ENCODE data around the gene UCK2.

Gene UCK2

DNA sequence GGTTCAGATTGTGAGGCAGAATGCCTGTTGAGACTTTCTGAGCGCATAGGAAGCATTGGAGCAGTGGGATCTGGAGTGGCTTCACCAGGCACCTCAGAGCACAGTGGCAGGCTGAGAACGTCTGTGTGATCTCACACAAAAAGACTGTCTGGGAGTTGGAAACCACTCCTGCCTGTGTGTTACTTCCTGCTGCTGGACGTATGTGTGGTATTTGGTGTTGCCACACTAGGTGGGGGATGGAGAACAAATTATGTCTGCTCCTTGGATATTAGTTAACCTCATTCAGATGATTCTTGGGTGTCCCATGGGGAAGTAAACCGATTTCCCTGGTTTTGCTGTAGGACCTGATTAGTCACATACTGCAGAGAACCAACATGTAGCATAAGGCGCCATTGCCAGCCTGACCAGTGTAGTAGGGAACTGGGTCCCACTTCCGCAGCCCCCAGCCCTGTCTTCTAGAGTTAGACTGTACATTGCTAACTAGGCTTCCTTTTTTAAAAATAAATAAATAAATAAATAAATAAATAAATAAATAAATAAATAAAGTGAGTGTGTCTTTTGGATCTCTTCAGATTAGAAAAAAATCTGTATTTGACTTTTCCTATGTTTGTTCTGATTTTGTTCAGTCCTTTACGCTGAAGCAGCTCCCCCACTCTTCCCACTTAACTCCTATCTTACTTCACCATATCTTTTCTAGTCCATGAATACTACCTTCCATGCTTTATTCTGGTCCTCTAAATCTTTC lies 26.9 kb downstream of the UCK2 start:
- DNase-seq (ENCODE audit: low read depth in 2 of 2, low spot score in 1 of 2) = no peak

DNA sequence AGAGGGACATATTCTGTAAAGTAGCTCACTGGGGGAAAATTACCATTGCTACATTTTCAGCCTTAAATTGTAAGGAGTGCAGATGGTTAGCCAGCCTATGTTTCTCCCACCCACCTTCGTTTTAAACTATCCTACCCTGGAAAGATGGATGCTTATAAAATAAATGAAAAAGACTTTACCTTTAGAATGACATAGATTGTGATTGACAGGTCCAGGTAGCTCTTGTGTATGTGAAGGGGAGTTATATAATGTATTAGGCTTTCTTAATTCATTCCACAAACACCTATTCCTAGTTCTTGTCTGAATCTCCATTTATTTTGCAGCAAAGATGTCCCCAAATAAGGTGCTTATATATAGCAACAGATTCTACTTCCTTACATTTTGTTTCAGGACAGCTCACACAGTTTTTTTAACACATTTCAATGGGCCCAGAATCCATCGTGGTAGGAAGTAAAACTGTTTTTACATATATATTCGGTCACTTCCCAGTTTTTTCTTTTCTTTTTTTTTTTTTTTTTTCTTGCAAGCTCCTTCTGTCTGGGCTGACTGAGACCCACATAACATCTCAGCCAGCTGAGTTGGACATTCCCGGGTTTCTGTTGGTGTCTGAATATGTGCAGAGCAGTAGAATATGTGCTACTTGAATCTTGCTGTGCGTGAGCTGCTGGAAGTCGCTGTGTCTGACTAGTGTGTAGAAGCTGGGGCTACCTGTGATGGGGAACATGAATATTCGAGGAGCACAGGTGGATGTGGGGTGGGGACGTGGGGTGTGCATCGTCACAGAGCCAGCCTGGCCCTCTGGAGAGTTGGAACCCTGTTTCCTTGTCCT lies 27.8 kb downstream of the UCK2 start:
- DNase-seq (ENCODE audit: low read depth in 2 of 2, low spot score in 1 of 2) = no peak

DNA sequence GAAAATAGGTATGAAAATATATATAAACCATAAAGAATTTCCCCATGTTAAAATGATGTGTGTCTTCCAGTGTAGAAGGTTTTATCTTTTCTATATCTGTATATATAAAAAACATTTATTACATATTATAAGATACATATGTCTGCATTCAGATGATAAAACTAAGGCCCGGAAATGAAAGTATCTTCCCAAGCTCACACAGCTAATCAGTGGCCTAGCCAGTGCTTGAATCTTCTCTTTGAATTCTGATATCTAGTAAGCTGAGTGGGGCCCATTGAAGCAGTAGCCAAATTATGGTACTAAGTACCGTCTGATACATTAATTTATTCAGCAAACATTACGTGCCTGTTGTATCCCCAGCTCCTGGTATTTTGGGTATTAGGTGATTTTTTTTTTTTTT lies 28.6 kb downstream of the UCK2 start:
- DNase-seq (ENCODE audit: low read depth in 2 of 2, low spot score in 1 of 2) = no peak

DNA sequence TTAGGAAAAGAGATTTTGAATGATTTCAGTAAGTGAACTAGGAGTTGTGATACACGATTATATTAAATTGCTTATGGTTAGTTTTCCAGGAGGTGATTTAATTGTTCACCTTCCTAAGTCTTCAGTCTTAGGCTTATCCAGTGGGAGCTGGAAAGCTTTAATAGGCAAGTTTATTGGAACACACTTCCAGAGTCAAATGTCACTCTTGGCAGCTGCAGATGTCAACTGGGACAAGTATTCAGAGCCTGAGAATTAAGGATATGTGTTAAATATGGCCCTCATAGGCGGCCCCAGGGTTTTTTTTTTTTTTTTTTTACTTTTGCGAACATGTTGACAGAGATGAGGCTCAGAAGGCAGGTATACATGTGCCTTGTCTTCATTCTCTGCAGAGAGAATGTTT lies 29.2 kb downstream of the UCK2 start:
- no peak for DNase-seq (ENCODE audit: low read depth in 2 of 2, low spot score in 1 of 2)

DNA sequence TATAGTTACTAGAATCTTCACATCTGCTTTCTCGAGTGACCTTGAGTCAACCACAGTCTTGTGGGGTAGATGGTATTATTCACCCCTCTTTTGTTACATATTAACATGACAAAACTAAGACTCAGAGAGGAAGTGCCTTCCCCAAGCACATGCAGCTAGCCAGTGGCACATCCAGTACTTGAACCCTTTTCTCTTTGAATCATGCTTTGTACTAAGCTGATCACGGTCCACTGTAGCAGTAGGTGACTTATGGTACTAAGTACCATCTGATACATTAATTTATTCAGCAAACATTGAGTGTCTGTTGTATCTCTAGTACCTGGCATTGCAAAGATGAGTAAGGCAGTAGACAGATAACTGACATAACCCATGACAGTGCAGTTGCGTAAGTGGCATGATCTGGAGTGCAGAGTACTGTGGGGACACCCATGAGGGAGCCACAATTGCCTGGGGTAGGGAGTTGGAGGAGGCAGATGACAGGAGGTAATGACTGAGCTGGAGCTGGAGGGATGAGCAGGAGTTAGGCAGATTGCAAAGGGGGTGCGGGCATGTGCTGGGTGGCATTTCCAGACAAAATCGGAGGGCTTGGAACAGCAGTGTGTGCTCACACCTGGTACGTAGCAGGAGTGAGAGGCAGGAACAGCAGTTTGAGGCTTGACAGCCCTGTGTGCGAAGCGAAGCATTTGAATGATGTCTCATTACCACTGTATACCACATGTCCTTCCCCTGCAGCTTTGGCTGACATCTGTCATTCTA lies 29.8 kb downstream of the UCK2 start:
- DNase-seq (ENCODE audit: low read depth in 2 of 2, low spot score in 1 of 2) = no peak

DNA sequence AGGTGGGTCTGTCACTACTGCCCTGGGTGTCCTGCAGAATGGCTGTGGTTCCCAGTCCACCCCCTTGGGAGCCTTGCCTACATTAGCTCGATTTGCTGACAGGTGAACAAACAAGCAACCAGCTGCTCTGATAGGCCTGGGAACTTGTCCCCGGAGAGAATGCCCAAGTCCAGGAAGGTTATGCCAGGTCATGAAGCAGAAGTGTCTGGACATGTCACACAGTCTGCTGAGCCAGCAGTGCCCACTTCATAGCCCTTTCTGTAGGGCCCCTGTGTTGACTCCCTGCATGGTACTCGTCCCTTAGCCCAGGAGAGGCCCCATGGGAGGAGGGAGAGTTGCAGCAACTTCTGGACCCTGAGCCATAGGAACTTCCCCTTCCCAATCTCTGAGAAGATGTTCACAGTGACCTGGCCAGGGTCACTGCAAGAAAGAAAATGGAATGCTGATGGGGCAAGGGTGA lies 31.0 kb downstream of the UCK2 start:
- DNase-seq (ENCODE audit: low read depth in 2 of 2, low spot score in 1 of 2) = no peak

DNA sequence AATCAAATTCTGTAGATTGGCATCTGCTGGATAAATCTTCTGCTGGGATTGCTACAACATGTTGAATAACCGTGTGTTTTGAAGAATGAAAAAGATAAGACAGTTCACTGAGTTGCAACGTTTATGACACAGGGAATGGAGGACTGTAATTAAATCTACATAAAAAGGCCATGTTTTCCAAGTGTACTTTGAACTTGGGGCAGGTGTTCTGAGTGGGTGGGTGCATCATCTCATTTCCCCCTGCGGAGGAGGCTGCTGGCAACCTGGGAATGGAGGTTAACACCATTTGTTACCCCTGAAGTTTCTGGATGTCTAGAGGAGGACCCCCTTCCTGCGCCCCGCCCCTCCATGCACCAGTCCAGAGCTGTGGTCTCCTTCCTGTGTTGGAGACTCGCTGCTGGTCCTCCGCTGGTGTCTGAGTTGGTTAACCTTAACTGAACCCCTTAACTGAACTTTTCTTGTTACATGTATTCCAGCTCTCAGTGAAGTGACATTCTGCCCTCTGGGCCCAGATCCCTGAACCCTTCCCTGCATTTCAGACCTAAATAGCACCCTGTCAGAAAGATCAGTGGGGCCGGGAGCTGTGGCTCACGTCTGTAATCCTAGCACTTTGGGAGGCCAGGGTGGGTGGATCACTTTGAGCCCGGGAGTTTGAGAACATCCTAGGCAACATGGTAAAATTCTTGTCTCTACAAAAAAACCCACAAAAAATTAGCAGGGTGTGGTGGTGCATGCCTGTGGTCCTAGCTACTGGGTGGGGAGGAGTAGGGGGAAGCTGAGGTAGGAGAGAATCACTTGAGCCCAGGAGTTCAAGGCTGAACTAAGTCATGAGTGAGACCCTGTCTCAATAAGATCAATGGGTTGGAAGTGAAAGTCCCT lies 31.8 kb downstream of the UCK2 start:
- no peak for DNase-seq (ENCODE audit: low read depth in 2 of 2, low spot score in 1 of 2)

DNA sequence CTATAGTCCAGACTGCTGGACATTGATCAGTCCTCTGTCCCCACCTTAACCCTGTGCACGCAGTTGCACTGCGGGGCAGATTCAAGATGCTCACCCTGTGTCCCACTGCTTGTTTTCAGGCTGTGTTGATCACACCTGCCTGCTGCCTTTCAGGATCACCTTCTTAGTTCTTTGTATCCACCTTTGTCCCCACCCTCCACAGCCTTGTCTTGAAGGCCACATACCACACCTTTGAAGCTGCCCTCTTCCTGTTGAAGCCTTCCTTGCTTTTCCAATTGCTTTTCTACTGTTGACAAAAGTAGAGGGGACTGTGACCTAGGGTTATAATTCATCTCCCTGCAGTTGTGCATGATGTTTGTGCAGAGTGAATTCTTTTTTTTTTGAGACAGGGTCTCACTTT lies 32.7 kb downstream of the UCK2 start:
- DNase-seq (ENCODE audit: low read depth in 2 of 2, low spot score in 1 of 2) = no peak

DNA sequence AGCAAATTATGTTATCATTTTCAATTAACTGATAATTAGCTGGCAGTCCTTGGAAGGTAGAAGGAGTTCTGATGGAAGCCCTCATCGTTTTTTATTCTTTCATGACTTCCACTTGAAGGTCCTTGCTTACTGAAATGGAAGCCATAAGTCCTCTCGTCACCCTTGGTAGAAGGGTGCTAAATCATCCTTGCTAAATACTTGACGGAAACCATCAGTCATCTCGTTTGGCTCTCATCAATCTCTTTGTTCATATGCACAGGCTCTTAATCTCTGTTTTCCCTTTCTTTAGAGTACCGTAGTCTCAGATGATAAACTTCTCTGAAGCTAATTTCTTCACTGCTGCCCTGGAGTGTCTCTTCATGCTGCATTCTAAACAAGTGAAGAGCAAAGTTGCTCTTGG lies 34.5 kb downstream of the UCK2 start:
- DNase-seq (ENCODE audit: low read depth in 2 of 2, low spot score in 1 of 2) = no peak

DNA sequence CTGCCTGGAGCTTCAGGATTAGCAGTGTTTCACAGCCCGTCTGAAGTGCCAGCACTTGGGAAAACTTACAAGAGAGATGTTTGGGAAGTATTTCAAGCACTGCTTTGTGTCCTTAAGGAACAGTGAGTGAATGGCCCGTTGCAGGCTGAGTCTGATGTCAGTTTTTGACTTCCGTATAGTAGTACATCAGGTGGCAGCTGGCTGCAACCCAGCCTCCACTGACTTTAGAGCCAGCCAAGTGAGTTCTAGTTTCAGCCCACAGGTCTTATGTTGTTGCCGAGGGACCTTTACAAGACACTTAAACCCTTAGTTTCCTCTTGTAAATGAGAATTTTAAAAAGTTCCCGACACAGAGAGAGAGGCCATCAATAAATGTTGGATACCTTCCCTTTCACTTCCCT lies 35.0 kb downstream of the UCK2 start:
- DNase-seq (ENCODE audit: low read depth in 2 of 2, low spot score in 1 of 2) = no peak

DNA sequence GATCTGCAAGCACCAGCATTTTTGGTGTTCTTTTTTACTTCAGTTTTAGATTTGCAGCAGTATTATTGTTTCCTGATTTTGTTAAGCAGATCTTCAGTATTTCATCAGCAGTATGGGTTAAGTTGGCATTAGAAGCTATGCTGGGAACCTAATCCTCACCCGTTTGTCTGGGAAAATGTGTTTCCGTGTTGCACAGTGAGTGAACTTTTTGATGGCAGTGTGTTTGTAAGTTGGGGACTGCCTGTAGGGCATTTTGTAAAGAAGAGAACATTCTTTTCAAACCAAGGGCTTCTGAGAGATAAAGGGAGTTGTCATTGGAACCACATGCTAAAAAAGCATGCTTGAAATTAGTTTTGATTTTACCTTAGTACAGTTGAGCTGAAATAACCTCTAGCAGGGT lies 35.9 kb downstream of the UCK2 start:
- no peak for DNase-seq (ENCODE audit: low read depth in 2 of 2, low spot score in 1 of 2)

DNA sequence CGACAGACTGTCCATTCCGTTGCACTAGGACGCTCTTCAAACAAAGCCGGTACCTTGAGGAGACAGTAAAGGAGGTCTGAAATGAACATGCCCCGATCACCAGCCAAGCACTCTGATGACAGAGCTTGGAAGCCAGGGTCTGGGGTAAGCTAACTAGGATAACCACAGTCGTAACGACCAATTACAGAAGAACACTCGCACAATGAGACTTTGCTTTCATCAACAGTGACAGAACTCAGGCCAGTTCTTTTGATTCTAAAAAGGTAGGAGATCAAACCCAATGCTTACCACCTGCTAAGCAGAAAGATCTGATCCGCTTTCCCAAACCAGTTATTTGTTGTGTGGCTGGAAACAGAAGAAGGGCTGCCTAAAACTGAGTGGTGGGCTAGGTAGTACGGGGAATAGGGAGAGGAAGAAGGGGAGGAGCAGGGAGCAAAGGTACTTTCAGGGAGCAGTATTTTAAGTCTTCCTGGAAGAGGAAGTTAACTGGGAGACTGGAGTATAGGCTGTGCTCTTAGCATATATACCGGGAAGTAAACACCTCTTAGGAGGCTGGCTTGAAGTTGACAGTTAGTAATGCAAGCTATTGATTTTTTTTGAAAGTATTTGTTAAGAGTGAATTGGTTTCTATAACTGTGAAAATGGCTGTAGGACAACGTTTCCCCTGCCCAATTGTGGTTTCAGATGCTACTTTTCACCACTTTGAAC lies 38.4 kb downstream of the UCK2 start:
- DNase-seq (ENCODE audit: low read depth in 2 of 2, low spot score in 1 of 2) = no peak

DNA sequence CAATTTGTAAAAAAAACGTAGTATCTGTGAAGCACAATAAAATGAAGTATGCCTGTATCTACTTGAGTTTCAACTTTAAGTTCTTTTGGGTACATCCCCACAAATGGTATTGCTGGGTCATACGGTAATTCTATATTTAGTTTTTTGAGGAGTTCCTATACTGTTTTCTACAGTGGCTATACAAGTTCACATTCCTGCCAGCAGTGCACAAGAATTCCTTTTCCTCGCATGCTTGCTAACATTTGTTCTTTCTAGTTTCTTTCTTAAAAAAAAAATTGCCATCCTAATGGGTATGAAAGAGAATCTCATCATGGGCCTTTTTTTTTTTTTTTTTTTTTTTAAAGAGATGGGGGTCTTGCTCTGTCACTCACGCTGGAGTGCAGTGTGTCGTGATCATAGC lies 41.9 kb downstream of the UCK2 start:
- no peak for DNase-seq (ENCODE audit: low read depth in 2 of 2, low spot score in 1 of 2)

DNA sequence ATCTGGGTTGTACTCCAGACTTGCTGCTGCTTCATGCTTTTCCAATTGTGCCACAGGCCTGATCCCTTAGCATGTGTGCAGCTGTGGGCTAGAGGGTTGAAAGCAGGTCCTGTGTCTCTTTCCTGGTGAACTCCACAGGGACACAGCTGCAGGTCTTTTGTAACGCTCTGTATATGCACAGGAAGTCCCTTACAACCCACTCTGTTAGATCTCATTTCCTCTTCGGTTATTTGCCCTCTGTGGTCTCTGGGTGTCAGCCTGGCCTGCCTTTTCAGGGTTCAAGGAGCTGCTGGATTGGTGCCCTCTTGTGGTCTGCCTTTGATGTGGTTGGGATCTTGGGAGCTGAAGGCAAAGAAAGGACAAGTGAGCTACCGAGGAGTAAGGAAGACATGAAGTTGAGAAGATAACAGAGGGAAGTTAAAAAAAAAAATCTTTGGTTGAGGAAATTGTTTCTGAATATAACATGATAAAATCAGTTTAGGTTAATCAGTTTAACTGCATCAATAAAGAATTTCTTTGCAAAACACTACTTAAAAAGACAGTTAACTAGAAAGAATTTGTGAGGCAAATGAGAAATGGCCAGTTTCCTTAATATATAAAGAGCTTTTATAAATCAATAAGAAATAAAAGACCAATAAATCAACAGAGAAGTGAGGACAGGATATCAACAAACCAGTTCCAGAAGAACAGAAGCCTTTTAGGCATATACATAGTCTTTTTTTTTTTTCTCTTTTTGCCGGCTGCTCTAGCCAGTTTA lies 44.1 kb downstream of the UCK2 start:
- peak in 1 of 2 donors; percentile 29 for DNase-seq (ENCODE audit: low read depth in 2 of 2, low spot score in 1 of 2)

DNA sequence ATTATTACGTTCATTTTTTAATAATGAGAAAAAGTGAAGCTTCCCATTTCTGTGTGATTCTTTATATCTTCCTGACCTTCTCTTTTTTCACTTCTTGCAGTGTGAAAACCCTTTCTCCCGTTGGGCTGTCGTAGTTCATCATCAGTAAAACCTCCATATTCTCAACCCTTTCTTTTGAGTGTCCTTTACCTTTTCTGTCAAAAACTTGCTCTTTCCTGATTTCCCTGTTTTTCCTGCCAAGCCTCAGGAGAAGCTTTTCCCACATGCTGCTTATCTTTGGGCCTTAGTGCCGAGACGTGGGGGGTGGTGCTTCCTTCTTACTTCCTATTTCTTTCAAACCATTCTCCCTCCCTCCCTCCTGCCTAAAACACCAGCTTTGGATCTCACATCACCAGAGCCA lies 46.1 kb downstream of the UCK2 start:
- no peak for DNase-seq (ENCODE audit: low read depth in 2 of 2, low spot score in 1 of 2)

DNA sequence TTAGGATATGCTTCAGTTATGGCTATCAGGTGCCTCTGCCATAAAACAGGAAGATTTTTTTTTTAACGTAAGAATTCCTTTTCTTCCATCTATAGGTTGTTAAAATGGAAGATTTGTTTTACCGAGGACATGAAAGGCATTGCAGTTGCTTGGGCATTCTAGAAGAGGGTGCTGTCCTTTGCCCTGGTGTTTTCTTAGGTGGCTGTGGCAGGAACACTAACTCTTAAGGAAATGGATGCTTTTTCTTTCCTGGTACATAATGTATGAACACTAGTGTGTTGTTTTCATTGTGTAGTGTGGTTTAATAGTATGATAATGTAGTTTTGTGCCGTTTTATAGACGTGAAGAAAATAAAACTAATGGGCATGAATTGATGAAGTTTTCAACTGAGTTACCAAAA lies 47.2 kb downstream of the UCK2 start:
- no peak for DNase-seq (ENCODE audit: low read depth in 2 of 2, low spot score in 1 of 2)

DNA sequence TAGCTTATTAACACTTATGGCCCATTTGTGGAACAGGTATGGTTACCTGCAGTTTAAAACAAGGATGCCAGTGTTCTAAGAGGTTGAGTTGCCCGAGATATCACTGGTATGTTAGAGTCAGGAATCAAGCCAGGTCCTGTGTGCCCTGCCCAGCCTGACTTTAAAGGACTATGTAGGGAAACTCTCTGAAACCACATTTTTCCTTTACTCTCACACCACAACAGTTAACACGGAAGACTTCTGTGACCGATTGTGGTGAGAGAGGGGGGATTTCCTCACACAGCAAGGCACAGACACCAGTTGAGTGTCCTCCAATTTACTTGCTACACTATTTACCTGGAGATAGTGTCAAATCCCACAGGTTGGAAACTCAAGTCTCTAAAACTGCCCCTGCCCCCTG lies 47.8 kb downstream of the UCK2 start:
- DNase-seq (ENCODE audit: low read depth in 2 of 2, low spot score in 1 of 2) = no peak

DNA sequence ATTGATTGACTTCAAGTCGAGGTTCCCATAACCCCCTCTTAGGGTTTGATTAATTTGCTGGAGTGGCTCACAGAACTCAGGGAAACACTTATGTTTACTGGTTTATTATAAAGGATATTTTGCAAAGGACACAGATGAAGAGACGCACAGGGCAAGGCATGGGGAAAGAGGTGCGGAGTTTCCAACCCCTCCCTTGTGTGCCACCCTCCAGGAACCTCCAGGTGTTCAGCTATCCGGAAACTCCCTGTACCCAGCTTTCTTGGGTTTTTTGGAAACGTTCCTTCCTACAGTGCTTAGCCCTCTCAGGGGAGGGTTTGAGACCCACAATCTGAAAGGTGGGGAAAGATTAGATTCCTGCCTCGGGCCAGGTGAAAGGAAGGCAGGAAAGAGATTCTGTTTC lies 48.2 kb downstream of the UCK2 start:
- no peak for DNase-seq (ENCODE audit: low read depth in 2 of 2, low spot score in 1 of 2)

DNA sequence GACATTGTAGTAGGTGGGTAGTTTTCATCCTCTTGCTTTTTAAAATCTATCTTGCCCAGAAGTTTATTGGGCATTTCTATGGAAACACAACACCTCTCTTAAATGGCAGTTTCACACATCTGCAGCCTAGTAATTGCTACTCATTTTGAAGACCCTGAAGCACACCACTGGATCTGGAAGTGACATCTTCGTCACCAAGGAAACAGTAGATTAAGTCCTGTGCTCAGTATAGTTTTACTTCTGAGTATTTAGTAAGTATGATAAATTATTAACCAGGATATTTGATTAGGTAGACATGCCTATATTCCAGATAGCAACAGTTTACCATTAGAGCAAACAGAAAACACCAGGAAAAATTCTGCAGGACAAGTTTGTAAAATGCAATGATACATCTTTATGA lies 48.7 kb downstream of the UCK2 start:
- no peak for DNase-seq (ENCODE audit: low read depth in 2 of 2, low spot score in 1 of 2)

DNA sequence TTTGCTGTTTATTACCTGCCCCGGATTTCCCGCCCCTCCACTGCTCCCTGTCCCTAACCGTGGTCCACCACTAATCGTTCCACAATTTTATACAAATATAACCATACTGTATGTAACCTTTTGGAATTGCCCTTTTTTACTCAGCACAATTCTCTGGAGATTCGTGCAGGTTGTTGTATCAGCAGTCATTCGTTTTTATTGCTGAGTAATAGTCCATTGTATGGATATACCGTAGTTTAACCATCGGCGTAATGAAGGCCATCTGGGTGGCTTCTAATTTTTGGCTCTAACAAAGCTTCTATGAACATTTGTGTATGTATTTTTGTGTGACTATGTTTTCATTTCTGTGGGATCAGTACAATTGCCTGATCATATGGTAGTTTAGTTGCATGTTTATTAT lies 50.0 kb downstream of the UCK2 start:
- DNase-seq (ENCODE audit: low read depth in 2 of 2, low spot score in 1 of 2) = no peak

Data from stimulated activated CD8-positive, alpha-beta memory T cell treated with anti-CD3 and anti-CD28 coated beads, Interleukin-4, amount 100 ng/mL, for 4 hours (primary cell).